HL-60 (cell line): ENCODE results near the gene CEP78.

Experiments used
- POLR2AphosphoS5 ChIP-seq: IDR thresholded peaks from 2 replicates; pipeline ENCODE4 v1.6.1; 2012; ENCODE audit warnings: low read depth
- SPI1 ChIP-seq: IDR thresholded peaks from 2 replicates; pipeline ENCODE4 v1.6.1; 2012; ENCODE audit warnings: low read depth, mild to moderate bottlenecking, borderline replicate concordance
- TF ChIP-seq, protein P1 (sequence below): IDR thresholded peaks from one replicate; pipeline ENCODE4 v1.5.1; 2011; ENCODE audit warnings: low read length, control low read depth, inconsistent platforms; ENCODE audit not compliant: insufficient read depth
- TF ChIP-seq, protein P2 (sequence below): IDR thresholded peaks from 2 replicates; pipeline ENCODE4 v1.6.1; 2012; ENCODE audit warnings: low read depth; ENCODE audit not compliant: insufficient replicate concordance

DNA sequence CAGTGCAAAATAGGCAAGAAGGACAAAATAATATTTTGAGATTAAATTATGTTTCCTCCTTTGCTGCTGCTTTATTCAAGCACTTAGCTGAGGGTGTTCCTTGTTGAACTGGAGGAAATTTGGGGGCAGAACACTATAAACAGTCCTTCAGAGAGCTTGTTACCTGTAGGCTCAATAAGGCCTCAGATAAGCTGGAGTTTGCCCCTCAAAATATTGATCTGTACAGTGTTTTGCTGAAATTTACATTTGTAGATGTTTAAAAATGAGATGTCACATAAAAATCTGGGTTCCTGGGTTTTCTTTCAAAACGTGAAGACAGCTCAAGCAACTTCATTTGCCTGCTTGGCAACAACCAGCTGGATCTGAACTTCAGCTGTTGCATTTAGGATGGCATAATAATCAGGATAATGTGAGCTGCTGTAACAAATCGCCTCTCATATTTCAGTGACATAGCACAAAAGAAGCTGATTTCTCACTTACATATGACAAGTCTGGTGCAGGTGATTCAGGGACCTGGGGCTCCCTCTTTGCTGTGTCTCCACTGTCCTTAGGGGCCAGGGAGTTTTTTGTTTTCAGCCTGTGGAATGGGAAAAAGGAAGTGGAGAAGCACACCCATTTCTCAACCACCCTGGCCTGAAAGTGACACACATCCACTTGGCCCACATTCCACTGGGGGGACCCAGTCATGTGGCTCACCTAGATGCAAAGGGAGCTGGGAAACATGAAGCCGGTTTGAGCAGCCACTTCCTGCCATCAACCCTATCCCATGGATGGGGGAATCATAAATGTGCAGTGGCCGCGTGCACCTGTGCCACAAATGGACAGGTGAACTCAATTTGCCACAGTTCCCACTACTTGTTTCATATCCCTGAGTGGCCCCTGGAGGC is 58.7 kb downstream of the CEP78 start:
- TF ChIP-seq, protein P1, sequence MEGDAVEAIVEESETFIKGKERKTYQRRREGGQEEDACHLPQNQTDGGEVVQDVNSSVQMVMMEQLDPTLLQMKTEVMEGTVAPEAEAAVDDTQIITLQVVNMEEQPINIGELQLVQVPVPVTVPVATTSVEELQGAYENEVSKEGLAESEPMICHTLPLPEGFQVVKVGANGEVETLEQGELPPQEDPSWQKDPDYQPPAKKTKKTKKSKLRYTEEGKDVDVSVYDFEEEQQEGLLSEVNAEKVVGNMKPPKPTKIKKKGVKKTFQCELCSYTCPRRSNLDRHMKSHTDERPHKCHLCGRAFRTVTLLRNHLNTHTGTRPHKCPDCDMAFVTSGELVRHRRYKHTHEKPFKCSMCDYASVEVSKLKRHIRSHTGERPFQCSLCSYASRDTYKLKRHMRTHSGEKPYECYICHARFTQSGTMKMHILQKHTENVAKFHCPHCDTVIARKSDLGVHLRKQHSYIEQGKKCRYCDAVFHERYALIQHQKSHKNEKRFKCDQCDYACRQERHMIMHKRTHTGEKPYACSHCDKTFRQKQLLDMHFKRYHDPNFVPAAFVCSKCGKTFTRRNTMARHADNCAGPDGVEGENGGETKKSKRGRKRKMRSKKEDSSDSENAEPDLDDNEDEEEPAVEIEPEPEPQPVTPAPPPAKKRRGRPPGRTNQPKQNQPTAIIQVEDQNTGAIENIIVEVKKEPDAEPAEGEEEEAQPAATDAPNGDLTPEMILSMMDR, result no peak
- TF ChIP-seq POLR2AphosphoS5 (no peak), SPI1 (peak; percentile 57; the same call in 1 of the 2 replicates)
- TF ChIP-seq, protein P2, sequence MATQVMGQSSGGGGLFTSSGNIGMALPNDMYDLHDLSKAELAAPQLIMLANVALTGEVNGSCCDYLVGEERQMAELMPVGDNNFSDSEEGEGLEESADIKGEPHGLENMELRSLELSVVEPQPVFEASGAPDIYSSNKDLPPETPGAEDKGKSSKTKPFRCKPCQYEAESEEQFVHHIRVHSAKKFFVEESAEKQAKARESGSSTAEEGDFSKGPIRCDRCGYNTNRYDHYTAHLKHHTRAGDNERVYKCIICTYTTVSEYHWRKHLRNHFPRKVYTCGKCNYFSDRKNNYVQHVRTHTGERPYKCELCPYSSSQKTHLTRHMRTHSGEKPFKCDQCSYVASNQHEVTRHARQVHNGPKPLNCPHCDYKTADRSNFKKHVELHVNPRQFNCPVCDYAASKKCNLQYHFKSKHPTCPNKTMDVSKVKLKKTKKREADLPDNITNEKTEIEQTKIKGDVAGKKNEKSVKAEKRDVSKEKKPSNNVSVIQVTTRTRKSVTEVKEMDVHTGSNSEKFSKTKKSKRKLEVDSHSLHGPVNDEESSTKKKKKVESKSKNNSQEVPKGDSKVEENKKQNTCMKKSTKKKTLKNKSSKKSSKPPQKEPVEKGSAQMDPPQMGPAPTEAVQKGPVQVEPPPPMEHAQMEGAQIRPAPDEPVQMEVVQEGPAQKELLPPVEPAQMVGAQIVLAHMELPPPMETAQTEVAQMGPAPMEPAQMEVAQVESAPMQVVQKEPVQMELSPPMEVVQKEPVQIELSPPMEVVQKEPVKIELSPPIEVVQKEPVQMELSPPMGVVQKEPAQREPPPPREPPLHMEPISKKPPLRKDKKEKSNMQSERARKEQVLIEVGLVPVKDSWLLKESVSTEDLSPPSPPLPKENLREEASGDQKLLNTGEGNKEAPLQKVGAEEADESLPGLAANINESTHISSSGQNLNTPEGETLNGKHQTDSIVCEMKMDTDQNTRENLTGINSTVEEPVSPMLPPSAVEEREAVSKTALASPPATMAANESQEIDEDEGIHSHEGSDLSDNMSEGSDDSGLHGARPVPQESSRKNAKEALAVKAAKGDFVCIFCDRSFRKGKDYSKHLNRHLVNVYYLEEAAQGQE, result no peak
